LNCAP (cell line): ENCODE results near the gene HDAC10.
A peak's percentile ranks its signal among the peaks of the same experiment; 100 is the strongest.

Experiments used
- CTCF ChIP-seq: fragments of 450-650 bp; IDR thresholded peaks from 2 replicates; pipeline ENCODE4 v1.5.1; 2017; ENCODE audit warnings: mild to moderate bottlenecking

The HDAC10 gene

DNA sequence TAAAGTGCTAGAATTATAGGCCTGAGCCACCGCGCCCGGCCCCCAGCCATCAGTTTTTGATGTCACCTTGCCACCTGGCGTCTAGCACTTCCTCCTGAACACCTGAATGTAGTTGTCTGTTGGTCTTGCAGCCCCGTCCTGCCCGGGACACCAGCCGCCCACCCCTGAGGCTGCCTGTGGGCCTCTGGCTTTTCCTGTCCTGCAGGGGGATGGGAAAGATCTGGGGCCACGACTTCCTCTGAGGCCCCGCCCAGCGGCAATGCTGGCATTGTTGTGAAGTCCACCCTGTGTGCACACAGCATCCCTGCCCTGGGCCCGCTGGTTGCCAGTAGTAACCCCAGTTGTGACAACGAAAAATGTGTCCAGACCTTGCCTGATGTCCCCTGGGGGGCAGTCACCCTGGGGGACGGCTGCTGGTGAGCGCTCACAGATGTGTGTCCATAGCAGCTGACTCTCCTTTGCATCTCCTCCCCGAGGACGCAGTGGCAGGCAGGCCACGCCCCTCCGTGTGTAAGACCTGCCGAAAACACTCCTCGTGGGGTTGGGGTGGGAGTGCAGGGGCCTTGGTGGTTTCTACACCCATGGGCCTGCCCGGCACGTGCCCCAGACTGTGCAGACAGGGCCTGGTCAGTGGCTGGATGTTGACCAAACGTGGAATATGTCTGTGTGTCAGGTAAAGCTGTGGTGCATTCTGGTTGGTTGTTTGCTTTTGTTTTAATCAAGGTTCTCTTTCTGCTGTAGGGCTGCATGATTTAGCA lies 43.5 kb downstream of the HDAC10 start:
- TF ChIP-seq CTCF = no peak

DNA sequence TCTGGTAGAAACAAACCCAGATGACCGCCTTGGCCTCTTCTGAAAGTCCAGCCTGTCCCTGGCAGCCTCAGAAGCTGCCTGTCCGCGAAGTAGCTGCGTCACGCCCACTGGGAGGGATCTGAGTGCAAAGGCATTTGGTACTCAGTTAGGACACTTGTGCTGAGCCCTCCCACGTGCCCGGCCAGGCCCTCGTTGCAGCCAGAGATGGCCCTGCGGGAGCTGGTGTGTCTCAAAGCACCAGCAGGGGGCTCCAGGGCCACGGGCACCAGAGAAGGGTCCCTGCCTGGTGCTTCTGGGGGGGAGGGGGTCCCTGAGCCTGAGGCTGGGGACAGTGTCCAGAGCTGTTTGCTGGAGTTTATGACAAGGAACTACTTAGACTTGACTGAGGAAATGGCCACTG lies 44.5 kb downstream of the HDAC10 start:
- peak; percentile 51 for TF ChIP-seq CTCF

GRCh38 chr22:50205781-50206569 lies 45.1 kb downstream of the HDAC10 start:
- no peak for TF ChIP-seq CTCF

- TF ChIP-seq CTCF = no peak
Observed at GRCh38 chr22:50204571-50204970, 46.5 kb downstream of the HDAC10 start.

DNA sequence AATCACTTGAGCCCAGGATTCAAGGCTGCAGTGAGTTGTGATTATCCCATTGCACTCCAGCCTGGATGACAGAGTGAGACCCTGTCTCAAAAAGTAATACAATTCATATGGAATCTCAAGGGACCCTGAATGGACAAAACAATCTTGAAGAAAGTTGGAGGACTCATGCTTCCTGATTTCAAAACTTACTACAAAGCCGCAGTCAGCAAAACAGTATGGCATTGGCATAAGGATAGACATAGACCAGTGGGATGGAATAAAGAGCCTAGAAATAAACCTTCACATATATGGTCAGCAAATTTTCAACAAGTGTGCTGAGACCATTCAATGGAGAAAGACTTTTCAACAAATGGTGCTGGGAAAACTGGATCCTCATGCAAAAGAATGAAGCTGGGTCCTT lies 47.8 kb downstream of the HDAC10 start:
- TF ChIP-seq CTCF = no peak

DNA sequence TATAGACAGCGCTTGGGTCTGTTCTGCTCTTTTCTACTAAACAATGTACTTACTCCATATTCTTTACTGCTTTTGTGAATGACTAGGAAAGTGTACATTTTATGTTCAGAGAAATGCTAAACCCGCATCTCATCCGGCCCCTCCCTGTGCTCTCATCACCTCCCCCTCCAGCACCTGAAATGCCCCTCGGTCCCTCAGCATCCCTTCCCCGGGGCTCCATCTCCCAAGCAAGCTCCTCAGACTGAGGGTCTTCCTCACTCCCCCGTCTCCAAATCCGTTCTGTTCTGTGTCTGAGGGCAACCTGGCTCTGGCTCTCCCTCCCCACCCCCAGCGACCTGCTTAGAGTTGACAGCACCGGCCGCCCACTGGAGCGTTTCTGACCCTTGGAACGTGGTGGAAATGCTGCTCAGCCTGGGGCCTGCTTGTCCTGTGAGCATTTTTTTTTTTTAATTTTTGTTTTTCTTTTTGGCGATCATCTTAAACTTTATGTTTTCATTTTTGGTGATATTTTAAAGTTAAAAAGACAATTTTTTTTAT lies 48.9 kb downstream of the HDAC10 start:
- no peak for TF ChIP-seq CTCF

DNA sequence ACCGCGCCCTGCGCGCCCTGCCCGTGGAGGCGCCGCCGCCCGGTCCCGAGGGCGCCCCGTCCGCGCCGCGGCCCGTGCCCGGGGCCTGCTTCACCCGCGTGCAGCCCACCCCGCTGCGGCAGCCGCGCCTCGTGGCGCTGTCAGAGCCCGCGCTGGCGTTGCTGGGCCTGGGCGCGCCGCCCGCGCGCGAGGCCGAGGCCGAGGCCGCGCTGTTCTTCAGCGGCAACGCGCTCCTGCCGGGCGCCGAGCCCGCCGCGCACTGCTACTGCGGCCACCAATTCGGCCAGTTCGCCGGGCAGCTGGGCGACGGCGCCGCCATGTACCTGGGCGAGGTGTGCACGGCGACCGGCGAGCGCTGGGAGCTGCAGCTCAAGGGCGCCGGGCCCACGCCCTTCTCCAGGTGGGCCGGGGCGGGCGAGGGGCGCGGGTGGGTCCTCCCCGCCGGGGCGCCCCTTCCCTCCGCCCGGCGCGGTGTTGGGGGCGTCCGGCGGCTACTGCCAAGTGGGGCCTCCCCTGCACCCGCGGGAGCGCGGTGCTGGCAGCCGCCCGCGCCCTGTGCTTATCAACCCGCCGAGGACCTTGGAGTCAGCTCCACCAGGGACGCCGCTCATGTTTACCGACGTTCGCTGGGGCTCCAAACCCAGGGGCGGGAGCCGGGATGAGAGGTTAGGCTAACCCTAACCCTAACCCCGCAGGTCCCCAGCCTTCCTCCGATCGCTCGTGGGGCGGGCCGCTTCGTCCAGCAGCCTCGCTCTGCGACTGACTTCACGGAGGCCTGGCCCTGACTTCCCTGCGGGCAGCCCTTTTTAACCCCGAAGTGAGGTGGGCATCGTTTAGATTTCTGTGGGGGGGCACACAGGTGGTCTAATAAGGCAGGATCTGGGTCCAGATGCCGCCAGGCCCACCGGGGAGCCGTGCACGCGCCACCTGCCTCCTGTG lies 49.6 kb downstream of the HDAC10 start:
- no peak for TF ChIP-seq CTCF
